Trophoblast cell (in vitro differentiated cells and primary cell): Measurements from ENCODE around the gene RGS9. TPM values are rescaled to one million over a fixed set of nuclear protein-coding genes. Genes with fewer than 3 reads are reported as not detected.
"Not testable (repeated sequence)": the region's sequence is repeated elsewhere in the genome, so short reads cannot be mapped to it uniquely, and the experiment has no call there.

ENCODE experiments used
- DNase-seq, 2 donors: peaks; one replicate each; pipeline ENCODE4 v3.0.0-alpha.2; 2016
- H2AFZ ChIP-seq: 2 replicates; pipeline ENCODE4 v1.6.1; 2013; ENCODE audit warnings: low read length, moderate library complexity, mild to moderate bottlenecking; ENCODE audit not compliant: insufficient read depth, poor library complexity
- H2AK5ac ChIP-seq: 2 replicates; pipeline ENCODE4 v1.6.1; 2013; ENCODE audit warnings: mild to moderate bottlenecking, low read length
- H2BK120ac ChIP-seq: 2 replicates; pipeline ENCODE4 v1.6.1; 2013; ENCODE audit warnings: low read length, mild to moderate bottlenecking, moderate library complexity; ENCODE audit not compliant: insufficient read depth, poor library complexity
- H2BK12ac ChIP-seq: 2 replicates; pipeline ENCODE4 v1.6.1; 2013; ENCODE audit warnings: mild to moderate bottlenecking, low read length, moderate library complexity
- H2BK5ac ChIP-seq: 2 replicates; pipeline ENCODE4 v1.6.1; 2013; ENCODE audit warnings: low read length, low read depth, moderate library complexity, mild to moderate bottlenecking; ENCODE audit not compliant: poor library complexity
- H3K14ac ChIP-seq: 2 replicates; pipeline ENCODE4 v1.6.1; 2013; ENCODE audit warnings: mild to moderate bottlenecking, low read length
- H3K18ac ChIP-seq: 2 replicates; pipeline ENCODE4 v1.6.1; 2013; ENCODE audit warnings: mild to moderate bottlenecking, low read length
- H3K23ac ChIP-seq: 2 replicates; pipeline ENCODE4 v1.6.1; 2013; ENCODE audit warnings: low read length
- H3K27ac ChIP-seq: 2 replicates; pipeline ENCODE4 v1.5.1; 2013; ENCODE audit warnings: low read depth, mild to moderate bottlenecking, inconsistent platforms, low read length, moderate library complexity
- H3K27me3 ChIP-seq: 2 replicates; pipeline ENCODE4 v1.6.1; 2013; ENCODE audit warnings: inconsistent platforms, mild to moderate bottlenecking, low read length, moderate library complexity; ENCODE audit not compliant: insufficient read depth
- H3K36me3 ChIP-seq, 2 experiments: 1 replicate in 1 of 2; 2 replicates in 1 of 2; pipeline ENCODE4 v1.6.1; 2013; ENCODE audit warnings: low read length in 2 of 2, mild to moderate bottlenecking in 2 of 2, moderate library complexity in 1 of 2; ENCODE audit not compliant: insufficient read depth in 2 of 2, control insufficient read depth in 1 of 2
- H3K4ac ChIP-seq: 2 replicates; pipeline ENCODE4 v1.6.1; 2013; ENCODE audit warnings: low read depth, mild to moderate bottlenecking, low read length, moderate library complexity
- H3K4me1 ChIP-seq, 2 experiments: 1 replicate in 1 of 2; 2 replicates in 1 of 2; pipeline ENCODE4 v1.6.1; 2013; ENCODE audit warnings: low read length in 2 of 2, mild to moderate bottlenecking in 2 of 2, moderate library complexity in 1 of 2; ENCODE audit not compliant: insufficient read depth in 2 of 2, control insufficient read depth in 1 of 2
- H3K4me2 ChIP-seq: 2 replicates; pipeline ENCODE4 v1.6.1; 2013; ENCODE audit warnings: inconsistent platforms, mild to moderate bottlenecking, low read length, moderate library complexity
- H3K4me3 ChIP-seq: 2 replicates; pipeline ENCODE4 v1.5.1; 2013; ENCODE audit warnings: mild to moderate bottlenecking, low read depth, low read length, inconsistent platforms
- H3K79me1 ChIP-seq: one replicate; pipeline ENCODE4 v1.6.1; 2013; ENCODE audit warnings: low read length
- H3K79me2 ChIP-seq: 2 replicates; pipeline ENCODE4 v1.6.1; 2013; ENCODE audit warnings: low read length, mild to moderate bottlenecking; ENCODE audit not compliant: control insufficient read depth, insufficient read depth, poor library complexity
- H3K9ac ChIP-seq: 2 replicates; pipeline ENCODE4 v1.6.1; 2013; ENCODE audit warnings: mild to moderate bottlenecking, low read length
- H3K9me3 ChIP-seq: 2 replicates; pipeline ENCODE4 v1.6.1; 2013; ENCODE audit warnings: low read depth, mild to moderate bottlenecking, control low read depth, inconsistent platforms, low read length; ENCODE audit not compliant: insufficient read depth
- H4K12ac ChIP-seq: 2 replicates; pipeline ENCODE4 v1.6.1; 2013; ENCODE audit warnings: low read depth, mild to moderate bottlenecking, low read length, moderate library complexity
- H4K8ac ChIP-seq: 2 replicates; pipeline ENCODE4 v1.6.1; 2013; ENCODE audit warnings: low read depth, mild to moderate bottlenecking, low read length, moderate library complexity
- H4K91ac ChIP-seq: one replicate; pipeline ENCODE4 v1.6.1; 2013; ENCODE audit warnings: low read depth, mild to moderate bottlenecking, low read length, moderate library complexity
- whole genome bisulfite sequencing: extraction: QIAGEN DNeasy Blood & Tissue Kit; methylation state at CpG from one replicate; pipeline ENCODE4 v1.1.7; 2013; ENCODE audit warnings: missing lambda C conversion rate; ENCODE audit not compliant: insufficient read length, insufficient coverage; ENCODE audit errors: extremely low coverage; 5-methylcytosine and 5-hydroxymethylcytosine counted together
- polyA plus RNA-seq: library from polyadenylated mRNA; stranded (reverse); fragments of 200-250 nt; gene quantifications from 2 replicates; pipeline ENCODE4 v1.2.3, GENCODE V29; 2013

RGS9 gene
- polyA plus RNA-seq = 7.3 and 8.2 TPM in 2 replicates

DNA sequence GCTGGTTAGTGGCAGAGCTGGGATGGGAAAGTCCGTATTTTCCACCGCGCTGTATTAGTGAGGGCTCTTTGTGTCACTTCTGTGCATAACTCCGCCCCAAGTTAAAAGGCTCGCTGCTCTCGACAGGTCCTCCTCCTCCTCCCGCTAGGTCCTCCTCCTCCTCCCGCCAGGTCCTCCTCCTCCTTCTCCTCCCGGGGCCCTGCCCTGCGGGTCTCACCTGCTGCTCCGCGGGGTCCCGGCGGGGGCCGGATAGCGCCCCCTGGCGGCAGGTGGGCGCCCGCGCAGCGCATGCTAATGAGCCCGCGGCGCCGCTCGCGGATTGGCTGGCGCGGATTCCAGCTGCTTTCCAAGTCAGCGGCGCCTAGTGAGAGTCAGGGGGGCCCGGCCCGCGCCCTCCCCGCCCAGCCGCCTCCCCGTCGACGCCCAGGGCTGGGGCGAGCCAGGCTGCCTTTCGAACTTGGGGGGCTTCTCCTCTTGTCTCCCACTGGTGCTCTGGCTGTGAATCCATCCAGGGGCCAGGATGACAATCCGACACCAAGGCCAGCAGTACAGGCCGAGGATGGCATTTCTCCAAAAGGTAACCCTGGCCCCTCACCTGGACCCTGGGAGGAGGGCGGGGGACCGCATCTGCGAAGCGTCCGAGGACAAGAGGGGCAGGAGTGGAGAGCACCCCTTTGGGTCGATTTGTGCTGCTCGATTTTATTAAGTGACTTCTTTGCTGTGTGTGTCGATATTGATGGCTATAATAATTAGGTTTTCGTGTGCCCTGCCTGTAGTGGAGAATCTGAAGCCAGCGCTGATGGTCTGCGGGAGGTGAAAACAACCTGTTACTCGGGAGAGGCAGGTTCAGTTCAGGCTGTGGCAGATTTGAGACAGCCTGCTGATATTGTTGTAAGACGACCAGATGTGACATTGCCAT is at the start of gene RGS9:
RGS9 (plus strand) TSS at position 350 of the 919 bp plus-strand sequence; CDS start at position 521, 171 bp downstream.
- Histone ChIP-seq H3K27ac (no peak within 1 kb of the TSS), H3K79me1 (no peaks in the 10 kb centered on the region), H2BK120ac (no peak within 1 kb of the TSS), H3K4me2 (peak within 1 kb of the TSS; percentile 72), H3K14ac (peak within 1 kb of the TSS; percentile 20), H3K23ac (no peak within 1 kb of the TSS), H2AFZ (peak within 1 kb of the TSS; percentile 57), H3K79me2 (no peaks in the 10 kb centered on the region), H4K12ac (no peak within 1 kb of the TSS), H3K36me3 (no peaks in the 10 kb centered on the region), H3K9me3 (no peaks in the 10 kb centered on the region), H3K4me3 (no peak within 1 kb of the TSS), H2BK12ac (peak within 1 kb of the TSS; percentile 8), H3K4me1 (peaks cover 3 to 4% of the 10 kb centered on the region in 2 experiments), H2BK5ac (no peak within 1 kb of the TSS), H4K8ac (peak within 1 kb of the TSS; percentile 59), H2AK5ac (no peak within 1 kb of the TSS), H3K4ac (no peak within 1 kb of the TSS), H3K9ac (no peak within 1 kb of the TSS), H3K18ac (no peak within 1 kb of the TSS), H4K91ac (no peak within 1 kb of the TSS), H3K27me3 (no peaks in the 10 kb centered on the region)
- peak; percentile 75 to 91 for DNase-seq
- WGBS = no CpG with 5 or more reads among the region's 56 CpGs

DNA sequence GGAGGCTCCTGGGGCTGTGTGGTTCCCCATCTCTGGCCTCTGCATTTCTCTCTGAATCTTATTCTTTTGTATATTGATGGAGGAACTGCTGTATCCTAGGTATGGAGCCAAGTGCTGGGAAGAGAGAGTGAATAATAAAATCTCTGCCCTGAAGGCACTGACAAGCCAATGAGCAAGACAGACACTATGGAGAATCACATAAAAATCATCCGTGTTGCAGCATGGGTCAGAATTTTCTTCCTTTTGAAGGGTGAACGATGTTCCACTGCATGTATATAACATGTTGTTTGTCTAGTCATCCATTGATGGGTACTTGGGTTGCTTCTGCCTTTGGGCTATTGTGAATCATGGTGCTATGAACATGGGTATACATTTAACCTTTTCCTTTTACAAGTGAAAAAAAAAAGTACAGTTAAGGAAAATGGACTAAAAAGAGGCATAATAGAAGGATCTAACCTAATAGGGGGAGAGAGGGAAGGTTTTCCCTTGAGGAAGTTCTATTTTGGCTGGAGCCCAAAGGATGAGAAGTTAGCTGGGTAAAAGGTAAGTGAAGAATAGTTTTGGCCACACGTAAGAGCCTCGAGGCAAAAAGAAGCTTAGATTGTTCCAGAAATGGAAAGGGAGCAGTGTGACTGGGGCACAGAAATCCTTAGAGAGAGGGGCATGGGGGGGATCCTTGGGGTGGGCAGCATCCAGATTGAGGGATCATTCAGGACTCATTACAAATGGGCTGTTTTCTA is 48.4 kb upstream of the RGS9 start:
- no peak overlapping the region for H3K9ac ChIP-seq
- H3K4ac ChIP-seq = no peak overlapping the region
- H3K27ac ChIP-seq = no peak overlapping the region
- no CpG with 5 or more reads among the region's 4 CpGs for WGBS
- no peak overlapping the region for H2BK12ac ChIP-seq
- no peak overlapping the region for H2BK120ac ChIP-seq
- H3K14ac ChIP-seq = no peak overlapping the region
- H3K23ac ChIP-seq = no peak overlapping the region
- no peak overlapping the region for H3K18ac ChIP-seq
- H4K91ac ChIP-seq = no peak overlapping the region
- peaks cover 3% of the 10 kb centered on the region for H3K79me1 ChIP-seq
- H3K4me1 ChIP-seq = peaks cover 0 to 7% of the 10 kb centered on the region in 2 experiments
- no peak overlapping the region for H3K4me2 ChIP-seq
- H2AFZ ChIP-seq = no peak overlapping the region
- no peaks in the 10 kb centered on the region for H3K9me3 ChIP-seq
- H3K36me3 ChIP-seq = no peaks in the 10 kb centered on the region
- no peak overlapping the region for H2BK5ac ChIP-seq
- no peak overlapping the region for H2AK5ac ChIP-seq
- no peaks in the 10 kb centered on the region for H3K27me3 ChIP-seq
- H3K4me3 ChIP-seq = no peak overlapping the region
- no peak overlapping the region for H4K12ac ChIP-seq
- H4K8ac ChIP-seq = no peak overlapping the region
- peak; percentile 59 to 86 for DNase-seq
- H3K79me2 ChIP-seq = no peaks in the 10 kb centered on the region

DNA sequence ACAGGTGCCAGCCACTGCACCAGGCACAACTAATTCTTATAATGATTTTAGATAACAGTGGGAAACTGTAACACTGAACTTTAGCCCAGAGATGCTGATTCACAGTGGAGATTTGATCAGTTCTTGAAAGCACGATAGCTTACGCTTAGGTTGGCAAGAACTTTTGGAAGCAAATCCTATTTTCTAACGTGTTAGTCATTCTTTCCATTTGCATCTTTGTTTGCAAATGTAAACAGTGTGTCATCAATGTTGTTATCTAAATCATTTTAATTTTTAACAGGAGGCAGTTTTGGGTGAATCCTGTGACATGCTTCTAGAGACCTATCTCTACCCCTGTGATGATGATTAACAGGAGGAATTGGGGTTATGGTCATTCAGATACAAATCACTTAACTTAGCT is 44.9 kb upstream of the RGS9 start:
- WGBS = no CpG with 5 or more reads among the region's 3 CpGs
- no peak overlapping the region for H2AFZ ChIP-seq
- peaks cover 3% of the 10 kb centered on the region for H3K79me1 ChIP-seq
- H4K91ac ChIP-seq = no peak overlapping the region
- peaks cover 0 to 7% of the 10 kb centered on the region in 2 experiments for H3K4me1 ChIP-seq
- H2AK5ac ChIP-seq = no peak overlapping the region
- H3K9ac ChIP-seq = no peak overlapping the region
- H3K4me2 ChIP-seq = no peak overlapping the region
- no peak overlapping the region for H3K18ac ChIP-seq
- H3K4ac ChIP-seq = no peak overlapping the region
- H3K27me3 ChIP-seq = no peaks in the 10 kb centered on the region
- no peak overlapping the region for H3K14ac ChIP-seq
- H3K23ac ChIP-seq = no peak overlapping the region
- H3K36me3 ChIP-seq = no peaks in the 10 kb centered on the region
- no peak overlapping the region for H3K27ac ChIP-seq
- H2BK5ac ChIP-seq = no peak overlapping the region
- H4K8ac ChIP-seq = no peak overlapping the region
- no peak overlapping the region for H2BK12ac ChIP-seq
- H3K9me3 ChIP-seq = no peaks in the 10 kb centered on the region
- DNase-seq = peak; percentile 42 to 85
- no peak overlapping the region for H4K12ac ChIP-seq
- no peaks in the 10 kb centered on the region for H3K79me2 ChIP-seq
- no peak overlapping the region for H2BK120ac ChIP-seq
- no peak overlapping the region for H3K4me3 ChIP-seq

DNA sequence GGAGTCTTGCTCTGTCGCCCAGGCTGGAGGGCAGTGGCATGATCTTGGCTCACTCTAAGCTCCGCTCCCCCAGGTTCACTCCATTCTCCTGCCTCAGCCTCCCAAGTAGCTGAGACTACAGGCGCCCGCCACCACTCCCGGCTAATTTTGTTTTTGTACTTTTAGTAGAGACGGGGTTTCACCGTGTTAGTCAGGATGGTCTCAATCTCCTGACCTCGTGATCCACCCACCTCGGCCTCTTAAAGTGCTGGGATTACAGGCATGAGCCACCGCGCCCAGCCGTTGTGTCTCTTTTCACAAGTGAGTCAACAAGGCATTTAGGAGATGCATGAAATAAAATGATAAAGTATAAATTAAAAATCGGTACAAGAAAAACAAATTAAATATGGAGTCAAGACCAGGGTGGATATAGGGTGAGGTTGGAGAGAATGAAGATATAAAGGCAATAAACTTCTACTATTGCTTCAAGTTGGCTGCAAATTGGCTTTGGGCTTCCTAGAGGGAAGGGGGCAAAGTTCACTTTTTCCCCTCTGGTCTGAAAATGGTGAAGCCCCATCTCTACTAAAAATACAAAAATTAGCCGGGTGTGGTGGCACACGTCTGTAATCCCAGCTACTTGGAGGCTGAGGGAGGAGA is 44.3 kb upstream of the RGS9 start:
- not testable (repeated sequence) for H3K79me2 ChIP-seq, H3K18ac ChIP-seq, H2AK5ac ChIP-seq, H3K27me3 ChIP-seq, H3K4me2 ChIP-seq, H3K14ac ChIP-seq, H3K4me1 ChIP-seq, H2BK12ac ChIP-seq, H4K12ac ChIP-seq, H3K36me3 ChIP-seq, H3K9me3 ChIP-seq, H4K8ac ChIP-seq, H3K4ac ChIP-seq, H2AFZ ChIP-seq, H2BK5ac ChIP-seq, H3K79me1 ChIP-seq, H4K91ac ChIP-seq, H2BK120ac ChIP-seq, H3K9ac ChIP-seq, H3K4me3 ChIP-seq, H3K27ac ChIP-seq, H3K23ac ChIP-seq, DNase-seq
- WGBS = 100% methylated on average over 1 of the region's 15 CpGs
